ENCODE data around the gene SLC25A14. TPM values are rescaled to one million over a fixed set of nuclear protein-coding genes. Genes with fewer than 3 reads are reported as not detected.

SLC25A14 gene, protein sequence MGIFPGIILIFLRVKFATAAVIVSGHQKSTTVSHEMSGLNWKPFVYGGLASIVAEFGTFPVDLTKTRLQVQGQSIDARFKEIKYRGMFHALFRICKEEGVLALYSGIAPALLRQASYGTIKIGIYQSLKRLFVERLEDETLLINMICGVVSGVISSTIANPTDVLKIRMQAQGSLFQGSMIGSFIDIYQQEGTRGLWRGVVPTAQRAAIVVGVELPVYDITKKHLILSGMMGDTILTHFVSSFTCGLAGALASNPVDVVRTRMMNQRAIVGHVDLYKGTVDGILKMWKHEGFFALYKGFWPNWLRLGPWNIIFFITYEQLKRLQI
- polyA plus RNA-seq (2011; rRNA removed) (28.8 and 34.8 TPM in 2 replicates), polyA plus RNA-seq (2017; fragmentation: RNase III; extraction: RNeasy Plus Mini Kit Qiagen cat#74134 plus additional on column Dnase treatment) (21.0 to 23.0 TPM (median 22.2 TPM) in 3 replicates), polyA minus RNA-seq (2011; rRNA and poly(A)+ RNA removed) (8.3 and 11.9 TPM in 2 replicates)
- 9.5 and 9.6 TPM in 2 replicates for polyA plus RNA-seq (2012; cell fraction: cytosol; rRNA removed)
- polyA plus RNA-seq (2012; cell fraction: nucleus; rRNA removed) = 9.0 and 15.6 TPM in 2 replicates

DNA sequence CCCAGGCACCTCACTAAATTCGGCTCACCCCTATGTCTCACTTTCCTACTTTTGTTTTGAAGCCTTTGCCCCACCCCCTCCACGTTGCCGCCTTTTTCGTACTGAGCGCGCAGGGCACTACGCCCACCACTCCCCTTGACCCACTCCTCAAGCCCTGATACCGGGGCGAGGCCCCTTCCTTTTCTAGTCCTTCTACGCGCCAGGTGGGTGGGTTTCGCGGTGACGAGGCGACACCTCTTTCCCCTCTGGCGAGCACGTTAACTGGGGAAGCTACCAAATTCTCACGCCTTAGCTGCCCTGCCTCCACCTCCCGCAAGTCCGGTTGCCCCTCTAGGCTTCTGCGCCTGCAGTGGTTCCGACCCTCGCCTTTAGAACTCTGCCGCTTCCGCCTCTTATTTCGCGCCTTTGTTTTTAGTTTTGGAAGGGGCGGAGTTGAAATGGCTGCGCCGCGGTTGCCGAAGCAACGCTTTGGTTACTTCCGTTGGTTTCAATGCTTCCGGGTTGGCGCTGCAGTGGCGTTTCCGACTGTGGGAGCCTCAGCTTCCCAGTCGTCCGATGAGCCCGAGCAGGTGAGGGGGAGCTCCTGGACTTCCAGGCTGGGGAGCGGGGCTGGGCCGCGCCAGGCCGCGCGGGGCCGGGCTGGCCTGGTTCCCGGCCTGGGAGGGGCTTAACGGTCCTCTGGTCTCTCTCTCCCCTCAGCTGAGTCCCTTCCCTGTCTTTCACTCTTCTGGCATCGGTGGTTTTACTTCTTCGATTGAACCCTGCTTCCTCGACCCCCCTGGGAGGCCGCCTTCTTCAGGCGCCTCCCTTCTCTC lies at the start of gene SLC25A14:
TSS of gene SLC25A14 (plus strand) at position 512 of the 815 bp plus-strand sequence. CDS start 360 bp downstream, outside the sequence.
- H3K27ac ChIP-seq = peak within 1 kb of the TSS; percentile 81 to 90
- WGBS (ENCODE audit: missing lambda C conversion rate) = 0% methylated on average over 38 of the region's 55 CpGs
- DNase-seq (ENCODE audit: low read depth in 1 of 2, low spot score in 1 of 2) (peak; percentile 55 to 80), FAIRE-seq (no peak), ATAC-seq (peak; percentile 97 to 98)
- peak within 1 kb of the TSS; percentile 92 for H3K4me3 ChIP-seq
- CTCF ChIA-PET = interaction anchor here (1.3 kb wide), 1 partner anchor 9 kb away, joined by 5 read pairs; no protein-coding TSS in a partner anchor
- H3K4me1 ChIP-seq = peaks cover 7% of the 10 kb centered on the region; the same call in 1 of the 3 replicates
- H3K4me2 ChIP-seq = peak within 1 kb of the TSS; percentile 97
- POLR2A ChIA-PET = interaction anchor here (0.5 to 0.9 kb wide), 2 partner anchors 71 to 134 kb away, joined by 3 to 4 read pairs; no protein-coding TSS in a partner anchor
- H3K9me3 ChIP-seq = no peaks in the 10 kb centered on the region
- TF ChIP-seq JUN (IDR thresholded peaks at IDR 0.05) (peak in 1 of 2 experiments; percentile 49; a peak in 1 of 5 replicates), POLR2A (IDR thresholded peaks at IDR 0.05; ENCODE audit: low read length) (peak; percentile 49), NPAS2 (CRISPR knock-in tag; IDR thresholded peaks at IDR 0.05; ENCODE audit: borderline replicate concordance) (no peak), REST (IDR thresholded peaks at IDR 0.05) (no peak), EP300 (IDR thresholded peaks at IDR 0.05) (no peak), KDM1A (IDR thresholded peaks at IDR 0.05; ENCODE audit: low read depth) (no peak), NR3C1 (IDR thresholded peaks at IDR 0.05) (no peak), TP53 (CRISPR knock-in tag; IDR thresholded peaks at IDR 0.05) (0 out of 2 replicates have a peak, but pooled peaks have one; percentile 62), ATOH8 (CRISPR knock-in tag; IDR thresholded peaks at IDR 0.05; ENCODE audit: low read depth) (no peak), FOSL2 (IDR thresholded peaks at IDR 0.05) (no peak), FOSL2 (CRISPR knock-in tag; IDR thresholded peaks at IDR 0.05) (no peak), FOXS1 (CRISPR knock-in tag; IDR thresholded peaks at IDR 0.05) (no peak), KDM5A (IDR thresholded peaks at IDR 0.05) (0 out of 2 replicates have a peak, but pooled peaks have one; percentile 34), NFE2L2 (conservative IDR thresholded peaks at IDR 0.05; ENCODE audit: low read length) (no peak), HMGXB4 (CRISPR knock-in tag; IDR thresholded peaks at IDR 0.05; ENCODE audit: borderline replicate concordance) (no peak), CBX2 (IDR thresholded peaks at IDR 0.05; ENCODE audit: borderline replicate concordance, low read depth) (no peak), EHF (CRISPR knock-in tag; IDR thresholded peaks at IDR 0.05) (no peak), MAZ (IDR thresholded peaks at IDR 0.05; ENCODE audit: borderline replicate concordance, low read depth, low read length) (no peak), BCL3 (IDR thresholded peaks at IDR 0.05) (0 out of 3 replicates have a peak, but pooled peaks have one; percentile 23), SMC3 (IDR thresholded peaks at IDR 0.05) (no peak), FOSB (CRISPR knock-in tag; IDR thresholded peaks at IDR 0.05) (0 out of 2 replicates have a peak, but pooled peaks have one; percentile 54), CBX8 (IDR thresholded peaks at IDR 0.05) (no peak), RNF2 (IDR thresholded peaks at IDR 0.05; ENCODE audit: borderline replicate concordance, low read depth) (no peak), TFCP2L1 (CRISPR knock-in tag; IDR thresholded peaks at IDR 0.05) (no peak), POLR2AphosphoS2 (conservative IDR thresholded peaks at IDR 0.05; ENCODE audit: low read length) (no peak), CHD4 (IDR thresholded peaks at IDR 0.05; ENCODE audit: borderline replicate concordance) (no peak)
- TF ChIP-seq, protein P1, sequence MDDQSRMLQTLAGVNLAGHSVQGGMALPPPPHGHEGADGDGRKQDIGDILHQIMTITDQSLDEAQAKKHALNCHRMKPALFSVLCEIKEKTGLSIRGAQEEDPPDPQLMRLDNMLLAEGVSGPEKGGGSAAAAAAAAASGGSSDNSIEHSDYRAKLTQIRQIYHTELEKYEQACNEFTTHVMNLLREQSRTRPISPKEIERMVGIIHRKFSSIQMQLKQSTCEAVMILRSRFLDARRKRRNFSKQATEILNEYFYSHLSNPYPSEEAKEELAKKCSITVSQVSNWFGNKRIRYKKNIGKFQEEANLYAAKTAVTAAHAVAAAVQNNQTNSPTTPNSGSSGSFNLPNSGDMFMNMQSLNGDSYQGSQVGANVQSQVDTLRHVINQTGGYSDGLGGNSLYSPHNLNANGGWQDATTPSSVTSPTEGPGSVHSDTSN (IDR thresholded peaks at IDR 0.05) = no peak
- TF ChIP-seq, protein P2, sequence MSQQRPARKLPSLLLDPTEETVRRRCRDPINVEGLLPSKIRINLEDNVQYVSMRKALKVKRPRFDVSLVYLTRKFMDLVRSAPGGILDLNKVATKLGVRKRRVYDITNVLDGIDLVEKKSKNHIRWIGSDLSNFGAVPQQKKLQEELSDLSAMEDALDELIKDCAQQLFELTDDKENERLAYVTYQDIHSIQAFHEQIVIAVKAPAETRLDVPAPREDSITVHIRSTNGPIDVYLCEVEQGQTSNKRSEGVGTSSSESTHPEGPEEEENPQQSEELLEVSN (IDR thresholded peaks at IDR 0.05; ENCODE audit: borderline replicate concordance, low read depth) = peak; percentile 76

Measured in A549 (cell line).